SK-N-SH (cell line): ENCODE data around the gene FBXO36. TPM values are rescaled to one million over a fixed set of nuclear protein-coding genes. Genes with fewer than 3 reads are reported as not detected.

Source experiments
- CTCF ChIA-PET: fragments of 300-600, 350-600 bp; formaldehyde crosslinking; extraction: SDS; loops from one replicate; lab custom pipeline; 2021; lab: Yijun Ruan, JAX
- POLR2A ChIA-PET: fragments of 350-600 bp; sonication (Branson Sonifier 250); formaldehyde crosslinking; extraction: SDS; loops from one replicate; lab custom pipeline; 2020; ENCODE audit warnings: antibody characterized with exemption, inconsistent platforms; lab: Yijun Ruan, JAX
- DNase-seq: peaks from one replicate; pipeline ENCODE4 v3.0.0; 2012
- H2AFZ ChIP-seq: fragments of 200-600 bp; sonication (generic); 2 replicates; pipeline ENCODE4 v1.8.1; 2016; ENCODE audit warnings: antibody characterized with exemption, mild to moderate bottlenecking, low read depth
- H3F3A ChIP-seq: fragments of 200-600 bp; sonication (generic); replicated peaks from 2 replicates; pipeline ENCODE3; 2016; ENCODE audit warnings: antibody characterized with exemption, mild to moderate bottlenecking; ENCODE audit not compliant: insufficient read depth
- H3K27ac ChIP-seq, 2 experiments: fragments of 200-500 bp in 1 of 2; fragments of 200-600 bp in 1 of 2; sonication (Bioruptor generic) in 1 of 2; sonication (generic), shearing (Covaris generic) in 1 of 2; 2 replicates each; pipeline versions ENCODE4 v1.5.1 to v1.6.1; 2014 to 2016; ENCODE audit warnings: low read depth in 2 of 2, inconsistent platforms in 1 of 2, low read length in 1 of 2, mild to moderate bottlenecking in 1 of 2, mixed read lengths in 1 of 2
- H3K27me3 ChIP-seq: fragments of 200-600 bp; sonication (generic), shearing (Covaris generic); 2 replicates; pipeline ENCODE4 v1.6.1; 2016; ENCODE audit warnings: mixed run types; ENCODE audit not compliant: insufficient read depth
- H3K36me3 ChIP-seq, 2 experiments: fragments of 200-500 bp in 1 of 2; fragments of 200-600 bp in 1 of 2; sonication (Bioruptor generic) in 1 of 2; sonication (generic) in 1 of 2; replicated peaks in 1 of 2; 2 replicates each; pipeline versions ENCODE3 to v1.5.1; 2014 to 2016; ENCODE audit warnings: low read length in 1 of 2, mild to moderate bottlenecking in 1 of 2; ENCODE audit not compliant: insufficient read depth in 2 of 2, control insufficient read depth in 1 of 2
- H3K4me1 ChIP-seq, 2 experiments: fragments of 200-500 bp in 1 of 2; fragments of 200-600 bp in 1 of 2; sonication (Bioruptor generic) in 1 of 2; sonication (generic), shearing (Covaris generic) in 1 of 2; 2 replicates each; pipeline versions ENCODE4 v1.5.1 to v1.6.1; 2014 to 2016; ENCODE audit warnings: low read depth in 1 of 2, low read length in 1 of 2, mixed run types in 1 of 2; ENCODE audit not compliant: insufficient read depth in 2 of 2, control insufficient read depth in 1 of 2
- H3K4me2 ChIP-seq: fragments of 200-600 bp; sonication (generic), shearing (Covaris generic); 2 replicates; pipeline ENCODE4 v1.6.1; 2017; ENCODE audit warnings: mixed run types
- H3K4me3 ChIP-seq, 2 experiments: fragments of 200-500 bp in 1 of 2; fragments of 200-600 bp in 1 of 2; sonication (Bioruptor generic) in 1 of 2; sonication (generic), shearing (Covaris generic) in 1 of 2; 2 replicates each; pipeline versions ENCODE4 v1.5.1 to v1.8.1; 2014 to 2016; ENCODE audit warnings: low read depth in 2 of 2, inconsistent platforms in 1 of 2, low read length in 1 of 2, mild to moderate bottlenecking in 1 of 2, mixed read lengths in 1 of 2, moderate library complexity in 1 of 2
- H3K79me2 ChIP-seq: fragments of 200-600 bp; sonication (generic); 2 replicates; pipeline ENCODE4 v1.8.1; 2017; ENCODE audit warnings: mild to moderate bottlenecking; ENCODE audit not compliant: insufficient read depth
- H3K9ac ChIP-seq: fragments of 200-600 bp; sonication (generic); 2 replicates; pipeline ENCODE4 v1.6.1; 2017; ENCODE audit warnings: mixed run types
- H3K9me2 ChIP-seq: fragments of 200-600 bp; sonication (generic); 2 replicates; pipeline ENCODE4 v1.6.1; 2017; ENCODE audit warnings: mixed run types
- H3K9me3 ChIP-seq: fragments of 200-600 bp; sonication (generic); 2 replicates; pipeline ENCODE4 v1.6.1; 2017; ENCODE audit warnings: mixed run types, mild to moderate bottlenecking, moderate library complexity
- H4K20me1 ChIP-seq: fragments of 200-600 bp; sonication (generic); 2 replicates; pipeline ENCODE4 v1.6.1; 2017; ENCODE audit warnings: mild to moderate bottlenecking, mixed run types; ENCODE audit not compliant: insufficient read depth
- CHD2 ChIP-seq: fragments of 150-350 bp; IDR thresholded peaks from 2 replicates; pipeline ENCODE4 v1.6.1; 2018; ENCODE audit warnings: low read length; ENCODE audit not compliant: partially characterized antibody
- EP300 ChIP-seq, 2 experiments: IDR thresholded peaks; 2 replicates each; pipeline versions ENCODE4 v1.4.0 to v1.6.1; 2012; ENCODE audit warnings: borderline replicate concordance in 1 of 2, low read depth in 1 of 2, low read length in 1 of 2
- FOSL2 ChIP-seq: IDR thresholded peaks from 2 replicates; pipeline ENCODE4 v1.4.0; 2012; ENCODE audit warnings: low read depth, mild to moderate bottlenecking, moderate library complexity, borderline replicate concordance
- FOXJ3 ChIP-seq: sonication (generic); formaldehyde crosslinking; IDR thresholded peaks from 2 replicates; pipeline ENCODE4 v1.5.1; 2020; ENCODE audit warnings: mild to moderate bottlenecking, missing genetic modification reagents
- JUND ChIP-seq: IDR thresholded peaks from 2 replicates; pipeline ENCODE4 v1.4.0; 2012
- NRF1 ChIP-seq: IDR thresholded peaks from 2 replicates; pipeline ENCODE4 v1.6.1; 2012; ENCODE audit warnings: low read depth, mild to moderate bottlenecking, low read length
- POLR2AphosphoS5 ChIP-seq: IDR thresholded peaks from 2 replicates; pipeline ENCODE4 v1.6.1; 2012; ENCODE audit warnings: low read depth, low read length
- RFX5 ChIP-seq: IDR thresholded peaks from 2 replicates; pipeline ENCODE4 v1.6.1; 2012; ENCODE audit warnings: mild to moderate bottlenecking, improper control_type of control experiment, low read length
- SIN3A ChIP-seq: IDR thresholded peaks from 2 replicates; pipeline ENCODE4 v1.6.1; 2012; ENCODE audit warnings: low read depth, mild to moderate bottlenecking, low read length, moderate library complexity, borderline replicate concordance
- SMC3 ChIP-seq: IDR thresholded peaks from 2 replicates; pipeline ENCODE4 v1.6.1; 2012; ENCODE audit warnings: low read depth, low read length, improper control_type of control experiment
- TEAD4 ChIP-seq: IDR thresholded peaks from 2 replicates; pipeline ENCODE4 v1.4.0; 2012; ENCODE audit warnings: mild to moderate bottlenecking, borderline replicate concordance; ENCODE audit not compliant: insufficient read depth
- WGBS: methylation state at CpG from one replicate; pipeline ENCODE4 v1.1.6; 2017; ENCODE audit warnings: low lambda C conversion rate; 5-methylcytosine and 5-hydroxymethylcytosine counted together
- polyA plus RNA-seq, 3 experiments: library from polyadenylated mRNA; depleted of rRNA; stranded (reverse); fragments of >200 nt; gene quantifications; 2 replicates each; pipeline ENCODE4 v1.2.3, GENCODE V29; 2012
- TF ChIP-seq, protein P1 (sequence below): IDR thresholded peaks from 2 replicates; pipeline ENCODE4 v1.4.0; 2012; ENCODE audit warnings: low read depth, borderline replicate concordance
- TF ChIP-seq, protein P2 (sequence below): IDR thresholded peaks from 2 replicates; pipeline ENCODE4 v1.4.0; 2012; ENCODE audit warnings: low read depth, borderline replicate concordance
- TF ChIP-seq, protein P3 (sequence below): fragments of 150-350 bp; IDR thresholded peaks from 2 replicates; pipeline ENCODE4 v1.6.1; 2016; ENCODE audit warnings: mild to moderate bottlenecking, low read depth, low read length
- TF ChIP-seq, protein P4 (sequence below): fragments of 200-600 bp; sonication (generic); IDR thresholded peaks from 2 replicates; pipeline ENCODE4 v1.6.1; 2017; ENCODE audit warnings: antibody characterized with exemption, mild to moderate bottlenecking, moderate library complexity
- TF ChIP-seq, protein P5 (sequence below): IDR thresholded peaks from 2 replicates; pipeline ENCODE4 v1.6.1; 2012; ENCODE audit warnings: mild to moderate bottlenecking, low read depth, low read length, moderate library complexity

The FBXO36 gene
- polyA plus RNA-seq, 1 of the 3 experiments (the other 2 are of a cell fraction): 3.9 TPM

DNA sequence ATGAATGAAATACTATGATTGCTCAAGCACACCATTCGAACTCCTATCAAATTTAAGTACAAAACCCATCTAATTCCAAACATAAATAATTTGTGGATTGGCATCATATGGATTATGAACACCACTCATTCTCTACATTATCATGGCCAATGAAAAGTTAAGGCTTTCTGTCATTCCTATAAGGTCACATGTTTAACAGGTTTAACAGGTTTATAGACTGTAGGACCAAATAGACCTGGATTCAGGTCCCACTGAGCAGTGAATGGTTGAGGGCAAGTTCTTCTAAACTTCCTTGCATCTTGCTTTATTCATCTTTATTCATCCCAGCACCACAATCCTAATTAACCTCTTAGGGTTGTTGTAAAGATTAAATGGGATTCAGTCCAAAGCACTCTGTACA, 33.4 kb downstream of the FBXO36 start:
- Histone ChIP-seq H3K9me3 (no peaks in the 10 kb centered on the region), H3K27me3 (no peaks in the 10 kb centered on the region), H3K9ac (no peak overlapping the region), H3K4me3 (no peak overlapping the region), H4K20me1 (no peaks in the 10 kb centered on the region), H2AFZ (no peak overlapping the region), H3K27ac (no peak overlapping the region), H3K36me3 (no peaks in the 10 kb centered on the region), H3K4me1 (no peaks in the 10 kb centered on the region), H3K9me2 (no peaks in the 10 kb centered on the region), H3K79me2 (no peaks in the 10 kb centered on the region), H3K4me2 (no peak overlapping the region), H3F3A (no peaks in the 10 kb centered on the region)
- WGBS: 88% methylated on average over 1 of the region's 1 CpG
- ChIA-PET CTCF (no interaction called here), POLR2A (no interaction called here)
- TF ChIP-seq, protein P1, sequence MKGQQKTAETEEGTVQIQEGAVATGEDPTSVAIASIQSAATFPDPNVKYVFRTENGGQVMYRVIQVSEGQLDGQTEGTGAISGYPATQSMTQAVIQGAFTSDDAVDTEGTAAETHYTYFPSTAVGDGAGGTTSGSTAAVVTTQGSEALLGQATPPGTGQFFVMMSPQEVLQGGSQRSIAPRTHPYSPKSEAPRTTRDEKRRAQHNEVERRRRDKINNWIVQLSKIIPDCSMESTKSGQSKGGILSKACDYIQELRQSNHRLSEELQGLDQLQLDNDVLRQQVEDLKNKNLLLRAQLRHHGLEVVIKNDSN: no peak
- TF ChIP-seq EP300 (IDR thresholded peaks at IDR 0.05; ENCODE audit: borderline replicate concordance in 1 of 2, low read depth in 1 of 2, low read length in 1 of 2) (no peak), SIN3A (no peak), FOSL2 (no peak), CHD2 (no peak), RFX5 (no peak), FOXJ3 (CRISPR knock-in tag) (no peak), TEAD4 (no peak), SMC3 (no peak), JUND (no peak), NRF1 (no peak), POLR2AphosphoS5 (no peak)
- TF ChIP-seq, protein P2, sequence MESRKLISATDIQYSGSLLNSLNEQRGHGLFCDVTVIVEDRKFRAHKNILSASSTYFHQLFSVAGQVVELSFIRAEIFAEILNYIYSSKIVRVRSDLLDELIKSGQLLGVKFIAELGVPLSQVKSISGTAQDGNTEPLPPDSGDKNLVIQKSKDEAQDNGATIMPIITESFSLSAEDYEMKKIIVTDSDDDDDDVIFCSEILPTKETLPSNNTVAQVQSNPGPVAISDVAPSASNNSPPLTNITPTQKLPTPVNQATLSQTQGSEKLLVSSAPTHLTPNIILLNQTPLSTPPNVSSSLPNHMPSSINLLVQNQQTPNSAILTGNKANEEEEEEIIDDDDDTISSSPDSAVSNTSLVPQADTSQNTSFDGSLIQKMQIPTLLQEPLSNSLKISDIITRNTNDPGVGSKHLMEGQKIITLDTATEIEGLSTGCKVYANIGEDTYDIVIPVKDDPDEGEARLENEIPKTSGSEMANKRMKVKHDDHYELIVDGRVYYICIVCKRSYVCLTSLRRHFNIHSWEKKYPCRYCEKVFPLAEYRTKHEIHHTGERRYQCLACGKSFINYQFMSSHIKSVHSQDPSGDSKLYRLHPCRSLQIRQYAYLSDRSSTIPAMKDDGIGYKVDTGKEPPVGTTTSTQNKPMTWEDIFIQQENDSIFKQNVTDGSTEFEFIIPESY: no peak
- TF ChIP-seq, protein P3, sequence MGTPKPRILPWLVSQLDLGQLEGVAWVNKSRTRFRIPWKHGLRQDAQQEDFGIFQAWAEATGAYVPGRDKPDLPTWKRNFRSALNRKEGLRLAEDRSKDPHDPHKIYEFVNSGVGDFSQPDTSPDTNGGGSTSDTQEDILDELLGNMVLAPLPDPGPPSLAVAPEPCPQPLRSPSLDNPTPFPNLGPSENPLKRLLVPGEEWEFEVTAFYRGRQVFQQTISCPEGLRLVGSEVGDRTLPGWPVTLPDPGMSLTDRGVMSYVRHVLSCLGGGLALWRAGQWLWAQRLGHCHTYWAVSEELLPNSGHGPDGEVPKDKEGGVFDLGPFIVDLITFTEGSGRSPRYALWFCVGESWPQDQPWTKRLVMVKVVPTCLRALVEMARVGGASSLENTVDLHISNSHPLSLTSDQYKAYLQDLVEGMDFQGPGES: no peak
- DNase-seq: no peak

DNA sequence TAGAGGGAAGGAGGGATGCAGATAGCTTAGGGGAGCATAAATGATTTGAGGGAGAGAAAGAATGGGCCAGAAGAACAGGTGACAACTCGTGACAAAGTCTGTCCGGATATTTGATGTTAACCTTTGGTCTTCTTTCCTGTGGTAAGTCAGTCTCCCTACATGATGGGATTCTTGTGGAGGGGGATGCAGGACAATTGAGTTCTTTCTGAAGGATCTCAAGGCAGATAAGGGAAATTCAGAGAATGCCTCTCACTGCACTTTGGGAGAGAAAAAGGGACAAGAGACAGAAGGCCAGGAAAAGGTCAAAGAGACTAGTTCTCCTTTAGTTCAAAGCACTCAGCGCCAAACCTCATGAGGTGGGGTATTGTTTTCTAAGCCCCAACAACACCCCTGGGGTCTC, 34.2 kb downstream of the FBXO36 start:
- no peaks in the 10 kb centered on the region for H3K9me2 ChIP-seq
- DNase-seq: no peak
- H3K9ac ChIP-seq: no peak overlapping the region
- no peak overlapping the region for H3K4me2 ChIP-seq
- no peak for TF ChIP-seq CHD2
- TF ChIP-seq, protein P2: no peak
- TF ChIP-seq, protein P4, sequence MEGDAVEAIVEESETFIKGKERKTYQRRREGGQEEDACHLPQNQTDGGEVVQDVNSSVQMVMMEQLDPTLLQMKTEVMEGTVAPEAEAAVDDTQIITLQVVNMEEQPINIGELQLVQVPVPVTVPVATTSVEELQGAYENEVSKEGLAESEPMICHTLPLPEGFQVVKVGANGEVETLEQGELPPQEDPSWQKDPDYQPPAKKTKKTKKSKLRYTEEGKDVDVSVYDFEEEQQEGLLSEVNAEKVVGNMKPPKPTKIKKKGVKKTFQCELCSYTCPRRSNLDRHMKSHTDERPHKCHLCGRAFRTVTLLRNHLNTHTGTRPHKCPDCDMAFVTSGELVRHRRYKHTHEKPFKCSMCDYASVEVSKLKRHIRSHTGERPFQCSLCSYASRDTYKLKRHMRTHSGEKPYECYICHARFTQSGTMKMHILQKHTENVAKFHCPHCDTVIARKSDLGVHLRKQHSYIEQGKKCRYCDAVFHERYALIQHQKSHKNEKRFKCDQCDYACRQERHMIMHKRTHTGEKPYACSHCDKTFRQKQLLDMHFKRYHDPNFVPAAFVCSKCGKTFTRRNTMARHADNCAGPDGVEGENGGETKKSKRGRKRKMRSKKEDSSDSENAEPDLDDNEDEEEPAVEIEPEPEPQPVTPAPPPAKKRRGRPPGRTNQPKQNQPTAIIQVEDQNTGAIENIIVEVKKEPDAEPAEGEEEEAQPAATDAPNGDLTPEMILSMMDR: no peak
- TF ChIP-seq, protein P5, sequence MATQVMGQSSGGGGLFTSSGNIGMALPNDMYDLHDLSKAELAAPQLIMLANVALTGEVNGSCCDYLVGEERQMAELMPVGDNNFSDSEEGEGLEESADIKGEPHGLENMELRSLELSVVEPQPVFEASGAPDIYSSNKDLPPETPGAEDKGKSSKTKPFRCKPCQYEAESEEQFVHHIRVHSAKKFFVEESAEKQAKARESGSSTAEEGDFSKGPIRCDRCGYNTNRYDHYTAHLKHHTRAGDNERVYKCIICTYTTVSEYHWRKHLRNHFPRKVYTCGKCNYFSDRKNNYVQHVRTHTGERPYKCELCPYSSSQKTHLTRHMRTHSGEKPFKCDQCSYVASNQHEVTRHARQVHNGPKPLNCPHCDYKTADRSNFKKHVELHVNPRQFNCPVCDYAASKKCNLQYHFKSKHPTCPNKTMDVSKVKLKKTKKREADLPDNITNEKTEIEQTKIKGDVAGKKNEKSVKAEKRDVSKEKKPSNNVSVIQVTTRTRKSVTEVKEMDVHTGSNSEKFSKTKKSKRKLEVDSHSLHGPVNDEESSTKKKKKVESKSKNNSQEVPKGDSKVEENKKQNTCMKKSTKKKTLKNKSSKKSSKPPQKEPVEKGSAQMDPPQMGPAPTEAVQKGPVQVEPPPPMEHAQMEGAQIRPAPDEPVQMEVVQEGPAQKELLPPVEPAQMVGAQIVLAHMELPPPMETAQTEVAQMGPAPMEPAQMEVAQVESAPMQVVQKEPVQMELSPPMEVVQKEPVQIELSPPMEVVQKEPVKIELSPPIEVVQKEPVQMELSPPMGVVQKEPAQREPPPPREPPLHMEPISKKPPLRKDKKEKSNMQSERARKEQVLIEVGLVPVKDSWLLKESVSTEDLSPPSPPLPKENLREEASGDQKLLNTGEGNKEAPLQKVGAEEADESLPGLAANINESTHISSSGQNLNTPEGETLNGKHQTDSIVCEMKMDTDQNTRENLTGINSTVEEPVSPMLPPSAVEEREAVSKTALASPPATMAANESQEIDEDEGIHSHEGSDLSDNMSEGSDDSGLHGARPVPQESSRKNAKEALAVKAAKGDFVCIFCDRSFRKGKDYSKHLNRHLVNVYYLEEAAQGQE: no peak
- TF ChIP-seq, all 33 proteins: peak for 0
- Histone ChIP-seq H3K27ac (no peak overlapping the region), H3K4me1 (no peaks in the 10 kb centered on the region), H3K27me3 (no peaks in the 10 kb centered on the region), H2AFZ (no peak overlapping the region), H3K9me3 (no peaks in the 10 kb centered on the region), H3F3A (no peaks in the 10 kb centered on the region), H3K36me3 (no peaks in the 10 kb centered on the region), H3K79me2 (no peaks in the 10 kb centered on the region), H4K20me1 (no peaks in the 10 kb centered on the region), H3K4me3 (no peak overlapping the region)
- WGBS: 92% methylated on average over 3 of the region's 3 CpGs
- ChIA-PET POLR2A (no interaction called here), CTCF (no interaction called here)
